ENCODE data around the gene CARS1.

Gene CARS1

GRCh38 chr11:3037040-3037944, 19.9 kb downstream of the CARS1 start:
- DNase-seq: peak; percentile 2

- DNase-seq: no peak
Measured at GRCh38 chr11:3036419-3036818, 20.8 kb downstream of the CARS1 start.

GRCh38 chr11:3035333-3035732, 21.9 kb downstream of the CARS1 start:
- no peak for DNase-seq

GRCh38 chr11:3030289-3031070, 26.7 kb downstream of the CARS1 start:
- no peak for DNase-seq

- no peak for DNase-seq
Measured at GRCh38 chr11:3028813-3029212, 28.4 kb downstream of the CARS1 start.

GRCh38 chr11:3026803-3027202, 30.4 kb downstream of the CARS1 start:
- no peak for DNase-seq

- no peak for DNase-seq
Measured at GRCh38 chr11:3022982-3023381, 34.2 kb downstream of the CARS1 start.

GRCh38 chr11:3022300-3022967, 34.8 kb downstream of the CARS1 start:
- no peak for DNase-seq

- no peak for DNase-seq
Measured at GRCh38 chr11:3021125-3021524, 36.1 kb downstream of the CARS1 start.

GRCh38 chr11:3020011-3020410, 37.2 kb downstream of the CARS1 start:
- DNase-seq: no peak

- DNase-seq: no peak
Measured at GRCh38 chr11:3018596-3018995, 38.6 kb downstream of the CARS1 start.

GRCh38 chr11:3016861-3017260, 40.4 kb downstream of the CARS1 start:
- no peak for DNase-seq

GRCh38 chr11:3015796-3016195, 41.4 kb downstream of the CARS1 start:
- DNase-seq: no peak

- DNase-seq: no peak
Measured at GRCh38 chr11:3014943-3015342, 42.3 kb downstream of the CARS1 start.

- DNase-seq: no peak
Measured at GRCh38 chr11:3014057-3014938, 42.9 kb downstream of the CARS1 start.

- DNase-seq: no peak
Measured at GRCh38 chr11:3011891-3012885, 45.0 kb downstream of the CARS1 start.

- no peak for DNase-seq
Measured at GRCh38 chr11:3010521-3011275, 46.5 kb downstream of the CARS1 start.

GRCh38 chr11:3010004-3010403, 47.2 kb downstream of the CARS1 start:
- no peak for DNase-seq

GRCh38 chr11:3009481-3009880, 47.7 kb downstream of the CARS1 start:
- no peak for DNase-seq

GRCh38 chr11:3008746-3009336, 48.4 kb downstream of the CARS1 start:
- no peak for DNase-seq

Measured in NCI-H2029 treated with DMSO at 0.1 percent for 48 hours (cell line).